NB4 (cell line): ENCODE data around the gene A1BG.

Experiments used
- DNase-seq: peaks from one replicate; pipeline ENCODE4 v3.0.0; 2010; ENCODE audit warnings: low read depth
- H3K4me3 ChIP-seq: one replicate; pipeline ENCODE4 v1.5.1; 2011; ENCODE audit warnings: mild to moderate bottlenecking, low read depth, low read length, moderate library complexity
- MYC ChIP-seq: IDR thresholded peaks from 2 replicates; pipeline ENCODE4 v1.6.1; 2011; ENCODE audit warnings: low read depth, low read length
- POLR2A ChIP-seq: IDR thresholded peaks from 2 replicates; pipeline ENCODE4 v1.6.1; 2011; ENCODE audit warnings: mild to moderate bottlenecking; ENCODE audit not compliant: insufficient read length; ENCODE audit errors: extremely low read depth
- TF ChIP-seq, protein P1 (sequence below): IDR thresholded peaks from one replicate; pipeline ENCODE4 v1.5.1; 2012; ENCODE audit warnings: low read depth, low read length
- TF ChIP-seq, protein P2 (sequence below): IDR thresholded peaks from 2 replicates; pipeline ENCODE4 v1.6.1; 2011; ENCODE audit warnings: low read depth, low read length

A1BG gene

DNA sequence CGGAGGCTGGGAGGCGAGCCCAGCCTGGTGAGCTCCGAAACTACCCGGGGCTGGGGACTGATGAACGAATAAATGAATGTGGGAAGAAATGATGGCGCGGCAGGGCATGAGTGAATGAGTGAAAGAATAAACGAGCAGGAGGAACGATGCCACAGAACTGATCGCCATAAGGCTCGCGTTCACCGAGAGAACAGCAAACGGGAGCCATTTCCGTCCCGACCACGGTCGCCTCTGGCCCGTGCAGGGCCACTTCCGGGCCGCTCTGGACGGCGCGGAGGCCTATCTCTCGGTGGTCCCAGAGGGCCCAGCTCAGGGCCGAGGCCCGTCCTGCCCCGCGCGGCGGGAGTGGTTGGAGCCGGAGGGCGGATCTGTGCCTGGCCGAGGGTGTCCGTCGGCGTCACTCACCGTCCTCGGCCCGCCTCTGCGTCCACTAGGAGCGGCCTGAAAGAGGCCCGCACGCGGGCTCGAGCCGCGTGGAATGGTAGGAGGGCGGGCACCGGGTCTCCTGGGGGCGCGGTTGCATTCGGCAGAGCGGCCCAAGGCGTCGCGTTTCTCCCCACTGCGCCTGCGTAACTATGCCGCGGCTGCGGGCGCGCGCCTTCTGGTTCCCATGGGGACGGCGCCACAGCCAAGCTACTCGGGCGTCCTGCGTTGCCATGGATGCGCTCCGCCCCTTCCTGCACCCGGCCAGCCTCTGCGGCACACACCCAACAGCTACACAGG lies 9.1 kb upstream of the A1BG start, which contains the start of gene ZNF497:
ZNF497 (minus strand) TSS at position 480 of the 723 bp plus-strand sequence. CDS start 5,116 bp downstream, outside the sequence.
- peak; percentile 97 for DNase-seq
- H3K4me3 ChIP-seq = peak within 1 kb of the TSS; percentile 88
- TF ChIP-seq POLR2A (peak; percentile 72), MYC (peak; percentile 76)
- TF ChIP-seq, protein P1, sequence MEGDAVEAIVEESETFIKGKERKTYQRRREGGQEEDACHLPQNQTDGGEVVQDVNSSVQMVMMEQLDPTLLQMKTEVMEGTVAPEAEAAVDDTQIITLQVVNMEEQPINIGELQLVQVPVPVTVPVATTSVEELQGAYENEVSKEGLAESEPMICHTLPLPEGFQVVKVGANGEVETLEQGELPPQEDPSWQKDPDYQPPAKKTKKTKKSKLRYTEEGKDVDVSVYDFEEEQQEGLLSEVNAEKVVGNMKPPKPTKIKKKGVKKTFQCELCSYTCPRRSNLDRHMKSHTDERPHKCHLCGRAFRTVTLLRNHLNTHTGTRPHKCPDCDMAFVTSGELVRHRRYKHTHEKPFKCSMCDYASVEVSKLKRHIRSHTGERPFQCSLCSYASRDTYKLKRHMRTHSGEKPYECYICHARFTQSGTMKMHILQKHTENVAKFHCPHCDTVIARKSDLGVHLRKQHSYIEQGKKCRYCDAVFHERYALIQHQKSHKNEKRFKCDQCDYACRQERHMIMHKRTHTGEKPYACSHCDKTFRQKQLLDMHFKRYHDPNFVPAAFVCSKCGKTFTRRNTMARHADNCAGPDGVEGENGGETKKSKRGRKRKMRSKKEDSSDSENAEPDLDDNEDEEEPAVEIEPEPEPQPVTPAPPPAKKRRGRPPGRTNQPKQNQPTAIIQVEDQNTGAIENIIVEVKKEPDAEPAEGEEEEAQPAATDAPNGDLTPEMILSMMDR = no peak
- TF ChIP-seq, protein P2, sequence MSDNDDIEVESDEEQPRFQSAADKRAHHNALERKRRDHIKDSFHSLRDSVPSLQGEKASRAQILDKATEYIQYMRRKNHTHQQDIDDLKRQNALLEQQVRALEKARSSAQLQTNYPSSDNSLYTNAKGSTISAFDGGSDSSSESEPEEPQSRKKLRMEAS = peak; percentile 66; the same call in 1 of the 2 replicates

DNA sequence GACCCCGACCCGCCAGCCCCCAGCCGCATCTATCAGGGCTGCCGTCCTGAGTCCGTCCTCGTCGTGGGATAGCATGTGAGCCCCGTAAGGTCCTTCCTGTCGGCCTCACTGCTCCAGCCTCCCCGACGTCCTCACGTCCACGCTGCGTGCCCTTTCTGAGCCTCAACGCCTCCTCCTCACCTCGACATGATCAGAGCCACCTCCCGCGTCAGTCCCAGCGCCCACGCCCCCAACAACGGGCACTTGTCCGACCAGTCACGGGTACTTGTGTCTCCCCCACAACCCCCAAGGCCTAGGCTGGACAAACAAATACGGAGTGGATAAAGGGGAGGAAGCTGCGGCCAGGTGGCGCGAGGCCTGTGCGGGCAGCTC lies 8.6 kb upstream of the A1BG start:
- peak; percentile 78 for DNase-seq
- TF ChIP-seq POLR2A = no peak
- TF ChIP-seq, protein P1 = no peak
- TF ChIP-seq MYC = no peak
- TF ChIP-seq, protein P2 = no peak; the same call in 1 of the 2 replicates
- H3K4me3 ChIP-seq = peak overlapping the region; percentile 88

DNA sequence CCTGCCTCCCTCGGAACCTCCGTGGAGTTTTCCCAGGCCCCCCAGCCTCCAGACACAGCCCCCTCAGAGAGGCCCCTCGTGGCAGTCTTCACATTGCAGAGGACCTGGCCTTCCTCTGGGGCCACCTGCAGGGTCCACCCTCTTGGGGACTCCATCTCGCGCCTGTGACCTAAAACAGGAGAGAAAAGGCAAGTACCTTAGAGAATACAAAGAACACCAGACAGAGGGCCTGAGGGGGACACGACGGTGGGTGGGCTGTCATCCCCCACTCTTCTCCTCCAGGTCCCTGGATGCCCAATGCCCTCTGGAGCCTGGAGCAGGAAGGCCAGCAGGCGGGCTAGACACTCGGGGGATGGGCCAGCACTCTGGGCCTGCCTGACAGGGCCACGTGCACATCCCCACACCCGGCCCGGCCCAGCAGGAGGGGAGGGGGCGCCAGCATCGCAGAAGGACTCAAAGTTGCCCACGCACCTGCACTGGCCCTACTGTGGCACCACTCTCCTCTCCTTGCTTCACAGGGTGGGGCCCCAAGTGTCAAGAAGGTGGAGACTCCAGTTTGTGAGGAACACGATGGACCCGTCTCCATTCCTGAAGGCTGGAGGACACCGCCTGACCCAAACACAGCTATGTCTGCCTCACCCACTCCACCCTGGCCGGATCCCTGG lies 4.3 kb upstream of the A1BG start:
- TF ChIP-seq, protein P1 = no peak
- no peak for TF ChIP-seq MYC
- TF ChIP-seq POLR2A = no peak
- TF ChIP-seq, protein P2 = no peak
- H3K4me3 ChIP-seq = no peak overlapping the region
- DNase-seq = no peak

GRCh38 chr19:58356766-58357480 lies 3.6 kb upstream of the A1BG start:
- TF ChIP-seq MYC = no peak
- TF ChIP-seq, protein P2 = no peak
- H3K4me3 ChIP-seq = no peak overlapping the region
- DNase-seq = no peak

DNA sequence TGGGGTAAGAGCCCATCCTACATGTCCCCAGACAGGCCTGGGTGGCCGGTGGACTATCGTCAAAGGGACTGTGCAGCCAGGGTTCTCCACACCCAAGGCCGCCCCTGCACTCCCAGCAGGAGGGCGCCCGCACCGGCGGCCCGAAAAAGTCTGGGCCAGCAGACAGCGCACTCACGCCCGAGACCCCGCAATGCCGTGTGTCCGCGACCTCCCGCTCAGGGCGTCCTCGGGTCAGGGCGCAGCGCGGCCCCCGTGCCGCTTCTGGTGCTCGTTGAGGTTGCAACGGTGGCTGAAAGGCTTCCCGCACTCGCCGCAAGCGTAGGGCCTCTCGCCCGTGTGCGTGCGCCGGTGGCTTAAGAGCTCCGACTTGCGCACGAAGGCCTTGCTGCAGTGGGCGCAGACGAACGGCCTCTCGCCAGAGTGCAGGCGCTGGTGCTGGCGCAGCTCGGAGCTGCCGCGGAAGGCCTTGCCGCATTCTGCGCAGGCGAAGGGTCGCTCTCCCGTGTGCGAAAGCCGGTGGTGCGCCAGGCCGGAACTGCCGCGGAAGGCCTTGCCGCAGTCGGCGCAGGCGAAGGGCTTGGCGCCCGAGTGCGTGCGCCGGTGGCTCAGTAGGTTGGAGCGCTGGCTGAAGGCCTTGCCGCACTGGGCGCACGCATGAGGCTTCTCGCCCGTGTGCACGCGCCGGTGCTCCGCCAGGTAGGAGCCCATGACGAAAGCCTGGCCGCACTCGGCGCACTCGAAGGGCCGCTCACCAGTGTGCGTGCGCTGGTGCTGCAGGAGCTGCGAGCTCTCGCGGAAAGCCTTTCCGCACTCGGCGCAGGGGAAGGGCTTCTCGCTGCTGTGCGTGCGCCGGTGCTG lies 2.8 kb upstream of the A1BG start:
- TF ChIP-seq, protein P1 = no peak
- TF ChIP-seq MYC (no peak), POLR2A (no peak)
- TF ChIP-seq, protein P2 = no peak
- no peak overlapping the region for H3K4me3 ChIP-seq
- no peak for DNase-seq
